ENCODE measurements around the gene CCDC85A. TPM values are rescaled to one million over a fixed set of nuclear protein-coding genes. Genes with fewer than 3 reads are reported as not detected.

Gene CCDC85A
- total and polyA plus RNA-seq, 2 of the 4 experiments (the other 2 are of a cell fraction) = 1.1 to 2.2 TPM

- Histone ChIP-seq H3K27ac (ENCODE audit: insufficient read depth, low read length) (no peak overlapping the region), H4K20me1 (ENCODE audit: insufficient read depth, low read length) (no peaks in the 10 kb centered on the region), H2AFZ (replicated peaks; ENCODE audit: low read length, poor library complexity) (no peak overlapping the region), H3K23ac (ENCODE audit: low read depth, low read length) (no peak overlapping the region), H3K18ac (ENCODE audit: low read depth, low read length) (no peak overlapping the region), H4K5ac (ENCODE audit: low read depth, low read length) (no peak overlapping the region), H3K36me3 (ENCODE audit: control insufficient read depth, insufficient read depth, low read length) (no peaks in the 10 kb centered on the region), H4K8ac (ENCODE audit: low read depth in 2 of 2, low read length in 2 of 2) (no peak overlapping the region), H3K4ac (ENCODE audit: low read depth, low read length) (no peak overlapping the region), H2AK9ac (replicated peaks; ENCODE audit: low read depth, low read length, poor library complexity) (no peak overlapping the region), H3K79me1 (ENCODE audit: low read depth in 1 of 2, low read length in 2 of 2) (no peaks in the 10 kb centered on the region), H3K4me1 (ENCODE audit: control insufficient read depth, insufficient read depth, low read length) (no peaks in the 10 kb centered on the region), H3K4me3 (ENCODE audit: insufficient read depth, low read depth, low read length) (no peak overlapping the region), H3K9me3 (ENCODE audit: control insufficient read depth, insufficient read depth, low read length) (peaks cover 5% of the 10 kb centered on the region), H2BK5ac (ENCODE audit: low read depth, low read length, poor library complexity, severe bottlenecking) (no peak overlapping the region), H2BK120ac (ENCODE audit: low read depth, low read length) (no peak overlapping the region), H2BK15ac (ENCODE audit: low read depth, low read length) (no peak overlapping the region), H4K91ac (ENCODE audit: insufficient read depth, low read depth, low read length) (no peak overlapping the region), H3K9ac (ENCODE audit: low read depth, low read length) (no peak overlapping the region), H2AK5ac (ENCODE audit: low read depth, low read length) (no peak overlapping the region), H3K56ac (ENCODE audit: extremely low read depth, insufficient read depth, low read length) (no peak overlapping the region), H3K14ac (replicated peaks; ENCODE audit: low read depth, low read length) (no peak overlapping the region), H3K27me3 (ENCODE audit: control insufficient read depth, insufficient read depth, low read length) (no peaks in the 10 kb centered on the region), H3K4me2 (ENCODE audit: low read depth, low read length) (no peak overlapping the region), H2BK20ac (ENCODE audit: low read depth, low read length) (no peak overlapping the region), H3K9me1 (ENCODE audit: insufficient read depth, low read length) (no peaks in the 10 kb centered on the region)
- CTCF ChIA-PET = no interaction called here
- in situ Hi-C loops (cut with MboI; ENCODE audit: low sequenced_read_pairs) (no loop called here), intact Hi-C loops (cut with micrococcal nuclease) (no loop called here), dilution Hi-C loops (cut with HindIII; ENCODE audit: low sequenced_read_pairs, unreplicated experiment) (no loop called here)
- BruUV-seq (replicated peaks) = no TSS peak
- DNase-seq = no peak
- no peak for ATAC-seq (ENCODE audit: low read depth)
- WGBS, 2 experiments (ENCODE audit: extremely low coverage in 2 of 2, insufficient read length in 1 of 2) = no CpG with 5 or more reads among the region's 4 CpGs
- no peak for TF ChIP-seq CTCF (conservative IDR thresholded peaks at IDR 0.05; ENCODE audit: low read depth, low read length)
- TF ChIP-seq CEBPB (IDR thresholded peaks at IDR 0.05; ENCODE audit: low read depth, low read length) = no peak
- TF ChIP-seq SMC3 (IDR thresholded peaks at IDR 0.05; ENCODE audit: low read depth, low read length) = no peak
- TF ChIP-seq RCOR1 (IDR thresholded peaks at IDR 0.05; ENCODE audit: insufficient replicate concordance, low read length) = no peak
- TF ChIP-seq MAZ (IDR thresholded peaks at IDR 0.05; ENCODE audit: borderline replicate concordance, low read depth, low read length) = no peak
- no peak for TF ChIP-seq RFX5 (IDR thresholded peaks at IDR 0.05; ENCODE audit: low read depth, low read length)
- TF ChIP-seq BHLHE40 (IDR thresholded peaks at IDR 0.05; ENCODE audit: low read depth, low read length) = no peak
- TF ChIP-seq, protein P1, sequence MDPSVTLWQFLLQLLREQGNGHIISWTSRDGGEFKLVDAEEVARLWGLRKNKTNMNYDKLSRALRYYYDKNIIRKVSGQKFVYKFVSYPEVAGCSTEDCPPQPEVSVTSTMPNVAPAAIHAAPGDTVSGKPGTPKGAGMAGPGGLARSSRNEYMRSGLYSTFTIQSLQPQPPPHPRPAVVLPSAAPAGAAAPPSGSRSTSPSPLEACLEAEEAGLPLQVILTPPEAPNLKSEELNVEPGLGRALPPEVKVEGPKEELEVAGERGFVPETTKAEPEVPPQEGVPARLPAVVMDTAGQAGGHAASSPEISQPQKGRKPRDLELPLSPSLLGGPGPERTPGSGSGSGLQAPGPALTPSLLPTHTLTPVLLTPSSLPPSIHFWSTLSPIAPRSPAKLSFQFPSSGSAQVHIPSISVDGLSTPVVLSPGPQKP (IDR thresholded peaks at IDR 0.05; ENCODE audit: borderline replicate concordance, low read depth, low read length) = no peak
- no peak for TF ChIP-seq POLR2A (IDR thresholded peaks at IDR 0.05; ENCODE audit: low read depth, low read length)
- POLR2A ChIA-PET (ENCODE audit: unreplicated experiment) = no interaction called here
Observed at GRCh38 chr2:56309626-56310170, 125.9 kb downstream of the CCDC85A start.

All from IMR-90 (cell line).